GM06990 (cell line): Measurements from ENCODE around the gene H1-8.

ENCODE experiments used
- DNase-seq: peaks from one replicate; pipeline ENCODE4 v3.0.0-alpha.2; 2011; ENCODE audit not compliant: insufficient read length; ENCODE audit errors: extremely low read depth
- H3K27me3 ChIP-seq: replicated peaks from 2 replicates; pipeline ENCODE4 v1.6.0; 2011; ENCODE audit warnings: low read length; ENCODE audit not compliant: control insufficient read depth, insufficient read depth
- H3K36me3 ChIP-seq: 2 replicates; pipeline ENCODE4 v1.5.1; 2011; ENCODE audit warnings: low read length; ENCODE audit not compliant: control insufficient read depth, insufficient read depth
- H3K4me3 ChIP-seq: replicated peaks from 2 replicates; pipeline ENCODE4 v1.5.1; 2011; ENCODE audit warnings: low read depth, mild to moderate bottlenecking, control low read depth, low read length
- TF ChIP-seq, protein P1 (sequence below): IDR thresholded peaks from 2 replicates; pipeline ENCODE4 v1.5.1; 2011; ENCODE audit warnings: low read length, control low read depth, mild to moderate bottlenecking, inconsistent platforms; ENCODE audit not compliant: insufficient read depth, poor library complexity, severe bottlenecking

H1-8 gene

DNA sequence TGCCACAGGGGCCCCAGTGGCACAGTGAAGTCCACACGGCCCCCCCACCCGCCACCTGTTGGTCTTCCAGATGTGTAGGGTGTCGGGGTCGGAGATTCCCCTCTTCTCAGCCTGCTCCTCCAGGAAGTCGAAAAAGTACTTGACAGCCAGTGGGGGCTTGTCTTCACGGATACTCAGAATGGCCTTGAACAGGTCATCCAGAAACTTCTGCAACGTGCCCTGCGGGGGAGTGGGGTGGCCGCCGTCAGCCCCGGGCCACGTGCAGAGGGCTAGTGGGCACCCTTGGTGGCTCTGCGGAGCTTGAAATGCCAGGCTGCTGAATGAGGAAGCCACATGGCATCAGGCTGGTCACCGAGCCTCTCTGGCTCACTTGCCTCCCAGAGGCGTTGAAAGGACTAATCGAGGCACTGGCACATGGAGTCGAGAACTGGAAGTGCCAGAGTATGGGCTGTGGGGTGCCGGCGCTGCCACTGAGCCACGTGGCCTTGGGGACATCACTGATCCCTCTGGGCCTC lies 16.6 kb downstream of the H1-8 start:
- Histone ChIP-seq H3K27me3 (no peaks in the 10 kb centered on the region; the same call in 1 of the 2 replicates), H3K4me3 (no peak overlapping the region), H3K36me3 (no peaks in the 10 kb centered on the region)
- no peak for DNase-seq
- TF ChIP-seq, protein P1, sequence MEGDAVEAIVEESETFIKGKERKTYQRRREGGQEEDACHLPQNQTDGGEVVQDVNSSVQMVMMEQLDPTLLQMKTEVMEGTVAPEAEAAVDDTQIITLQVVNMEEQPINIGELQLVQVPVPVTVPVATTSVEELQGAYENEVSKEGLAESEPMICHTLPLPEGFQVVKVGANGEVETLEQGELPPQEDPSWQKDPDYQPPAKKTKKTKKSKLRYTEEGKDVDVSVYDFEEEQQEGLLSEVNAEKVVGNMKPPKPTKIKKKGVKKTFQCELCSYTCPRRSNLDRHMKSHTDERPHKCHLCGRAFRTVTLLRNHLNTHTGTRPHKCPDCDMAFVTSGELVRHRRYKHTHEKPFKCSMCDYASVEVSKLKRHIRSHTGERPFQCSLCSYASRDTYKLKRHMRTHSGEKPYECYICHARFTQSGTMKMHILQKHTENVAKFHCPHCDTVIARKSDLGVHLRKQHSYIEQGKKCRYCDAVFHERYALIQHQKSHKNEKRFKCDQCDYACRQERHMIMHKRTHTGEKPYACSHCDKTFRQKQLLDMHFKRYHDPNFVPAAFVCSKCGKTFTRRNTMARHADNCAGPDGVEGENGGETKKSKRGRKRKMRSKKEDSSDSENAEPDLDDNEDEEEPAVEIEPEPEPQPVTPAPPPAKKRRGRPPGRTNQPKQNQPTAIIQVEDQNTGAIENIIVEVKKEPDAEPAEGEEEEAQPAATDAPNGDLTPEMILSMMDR = no peak

DNA sequence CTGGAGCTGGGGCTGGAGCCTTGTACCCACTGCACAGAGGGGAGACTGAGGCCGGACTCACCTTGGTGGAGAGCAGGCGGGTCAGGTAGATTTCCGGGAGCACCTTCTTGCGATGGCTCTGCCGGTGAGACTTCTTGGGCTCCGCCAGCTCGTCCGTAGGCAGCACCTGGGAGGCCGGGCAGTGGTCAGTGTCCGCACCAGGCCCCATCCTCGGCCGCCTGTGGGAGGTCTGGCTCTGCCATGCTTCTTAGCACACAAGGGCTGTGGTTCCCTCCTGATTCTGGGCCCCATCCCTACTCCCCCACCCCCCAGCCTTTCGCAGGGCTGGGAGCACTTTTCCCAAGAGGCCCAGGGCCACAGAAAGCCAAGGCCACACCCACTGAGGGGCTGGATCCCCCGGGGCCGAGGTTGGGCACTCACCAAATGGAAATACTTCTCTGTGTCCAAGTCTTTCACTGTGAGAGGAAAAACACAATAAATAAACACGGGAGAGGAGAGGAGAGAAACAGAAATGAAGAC lies 17.4 kb downstream of the H1-8 start:
- Histone ChIP-seq H3K27me3 (no peaks in the 10 kb centered on the region; the same call in 1 of the 2 replicates), H3K4me3 (no peak overlapping the region), H3K36me3 (no peaks in the 10 kb centered on the region)
- DNase-seq = no peak
- TF ChIP-seq, protein P1 = no peak

DNA sequence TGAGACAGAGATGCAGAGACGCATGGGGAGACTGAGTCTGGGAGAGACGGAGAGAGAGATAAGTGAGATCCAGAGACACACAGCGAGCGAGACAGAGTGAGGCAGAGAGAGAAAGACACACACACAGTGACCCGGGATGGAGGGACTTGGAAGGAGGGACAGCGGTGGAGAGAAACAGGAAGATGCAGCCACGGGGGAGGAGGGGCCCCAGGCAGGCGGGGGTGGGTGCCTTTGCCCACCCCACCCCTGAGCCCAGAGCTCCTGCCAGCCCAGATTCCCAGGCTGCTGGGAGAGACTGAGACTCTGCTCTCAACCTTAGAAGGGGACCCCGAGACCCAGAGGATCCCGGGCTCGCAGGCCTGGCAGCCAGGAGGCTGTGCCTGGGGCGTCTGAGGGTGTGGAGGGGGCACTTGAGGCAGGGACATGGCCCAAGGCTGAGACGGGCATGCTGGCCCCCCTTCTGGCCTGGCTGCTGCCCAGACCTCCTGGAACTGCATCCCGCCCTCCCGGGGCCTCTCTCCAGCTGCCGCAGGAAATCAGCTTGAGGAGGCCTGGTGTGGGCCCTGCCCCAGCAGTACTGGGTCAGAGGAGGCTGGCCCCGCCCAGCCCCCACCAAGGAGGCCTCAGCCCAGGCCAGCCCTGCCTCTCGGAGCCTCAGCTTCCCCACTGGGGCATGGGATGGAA lies 18.1 kb downstream of the H1-8 start:
- H3K4me3 ChIP-seq = no peak overlapping the region
- DNase-seq = no peak
- H3K36me3 ChIP-seq = no peaks in the 10 kb centered on the region
- TF ChIP-seq, protein P1 = no peak
- H3K27me3 ChIP-seq = no peaks in the 10 kb centered on the region

DNA sequence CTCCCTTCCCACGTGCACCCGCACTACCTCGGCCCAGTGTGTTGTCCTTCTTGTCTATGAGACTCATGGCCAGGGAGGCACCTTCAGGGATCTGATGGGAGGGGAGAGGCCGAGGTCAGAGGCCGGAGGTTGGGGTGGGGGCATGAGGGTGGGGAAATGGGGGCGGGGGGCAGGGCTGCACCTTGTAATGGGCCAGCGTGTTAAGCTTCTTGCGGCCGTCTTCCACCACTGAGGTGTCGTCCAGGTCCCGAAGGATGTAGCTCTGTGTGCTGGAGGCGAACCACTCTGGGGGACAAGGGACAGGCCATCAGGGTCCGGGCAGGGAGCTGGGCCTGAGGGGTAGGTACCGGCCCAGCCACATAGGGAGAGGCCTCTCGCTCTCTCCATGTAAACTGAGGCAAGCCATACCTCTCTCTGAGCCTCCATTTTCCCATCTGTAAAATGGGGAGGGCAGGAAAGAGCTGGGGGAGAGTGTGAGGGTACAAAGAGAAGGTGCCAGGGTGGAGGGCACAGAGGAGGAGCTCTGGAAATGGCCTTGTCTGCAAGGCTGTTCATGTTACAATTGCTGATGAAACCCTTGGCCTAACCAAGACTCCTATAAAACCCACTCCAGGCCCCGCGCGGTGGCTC lies 18.8 kb downstream of the H1-8 start:
- no peak for DNase-seq
- Histone ChIP-seq H3K4me3 (no peak overlapping the region), H3K27me3 (no peaks in the 10 kb centered on the region), H3K36me3 (no peaks in the 10 kb centered on the region)
- TF ChIP-seq, protein P1 = no peak

DNA sequence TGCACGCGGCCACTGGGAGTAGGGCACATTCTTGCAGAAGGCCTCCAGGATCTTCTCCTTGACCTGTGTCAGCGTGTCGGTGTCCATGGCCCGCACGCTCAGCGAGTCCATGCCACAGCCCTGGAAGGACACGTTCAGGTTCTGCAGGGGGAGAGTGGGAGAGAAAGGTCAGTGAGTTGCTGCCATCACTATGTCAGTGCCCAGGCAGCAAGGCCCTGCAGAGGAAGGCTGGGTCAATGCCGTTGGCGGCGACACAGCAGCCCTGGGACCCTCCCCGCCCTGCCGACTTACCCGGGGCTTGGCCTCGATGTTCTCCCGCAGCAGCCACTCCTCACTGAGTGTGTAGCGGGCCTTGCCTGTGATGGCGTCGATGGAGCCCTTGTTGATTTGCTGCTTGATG lies 19.8 kb downstream of the H1-8 start:
- no peak for DNase-seq
- Histone ChIP-seq H3K4me3 (no peak overlapping the region), H3K27me3 (no peaks in the 10 kb centered on the region), H3K36me3 (no peaks in the 10 kb centered on the region)
- TF ChIP-seq, protein P1 = no peak
